ENCODE results near the gene ADAT1.
A peak's percentile ranks its signal among the peaks of the same experiment; 100 is the strongest.
"Not testable (repeated sequence)": the region's sequence is repeated elsewhere in the genome, so short reads cannot be mapped to it uniquely, and the experiment has no call there.

ADAT1 gene

DNA sequence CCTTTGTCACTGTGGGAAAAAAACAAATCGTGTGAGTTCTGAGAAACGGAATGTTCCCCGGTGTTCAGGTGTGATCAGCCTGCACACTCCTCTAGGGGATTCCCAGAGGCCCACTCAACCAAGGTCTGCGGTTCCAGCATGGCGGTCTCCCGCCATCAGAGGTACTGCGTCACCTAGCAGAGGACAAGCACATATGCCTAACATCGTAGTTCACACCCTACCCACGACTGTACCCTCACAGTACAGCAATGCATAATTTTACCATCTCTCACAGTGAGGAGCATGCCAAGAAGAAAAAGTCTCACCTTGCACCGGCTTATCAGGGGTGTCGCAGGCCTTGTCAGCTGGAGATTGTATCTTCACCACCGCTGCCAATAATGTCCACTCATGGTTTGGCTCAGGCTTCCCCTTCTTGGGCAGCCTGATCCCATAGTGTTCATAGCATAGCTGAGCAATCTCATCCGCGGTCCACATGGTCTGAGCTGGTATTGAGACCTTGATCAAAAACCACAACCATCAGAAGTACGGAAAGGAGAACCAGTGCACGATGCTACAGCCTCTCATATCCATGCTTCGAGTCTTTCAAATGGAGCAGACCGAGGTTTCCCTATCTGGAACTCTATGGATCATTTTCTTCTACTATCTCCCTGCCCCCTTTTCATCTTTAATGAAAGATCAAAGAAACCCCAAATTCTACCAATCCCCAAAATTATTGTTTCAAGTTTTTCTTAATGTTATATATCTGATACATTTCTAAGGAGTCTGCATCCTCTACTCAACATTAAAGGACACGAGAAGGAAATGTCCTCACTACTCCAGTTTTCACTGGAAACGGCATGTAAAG, 2.5 kb downstream of the ADAT1 start:
- DNase-seq, result no peak

DNA sequence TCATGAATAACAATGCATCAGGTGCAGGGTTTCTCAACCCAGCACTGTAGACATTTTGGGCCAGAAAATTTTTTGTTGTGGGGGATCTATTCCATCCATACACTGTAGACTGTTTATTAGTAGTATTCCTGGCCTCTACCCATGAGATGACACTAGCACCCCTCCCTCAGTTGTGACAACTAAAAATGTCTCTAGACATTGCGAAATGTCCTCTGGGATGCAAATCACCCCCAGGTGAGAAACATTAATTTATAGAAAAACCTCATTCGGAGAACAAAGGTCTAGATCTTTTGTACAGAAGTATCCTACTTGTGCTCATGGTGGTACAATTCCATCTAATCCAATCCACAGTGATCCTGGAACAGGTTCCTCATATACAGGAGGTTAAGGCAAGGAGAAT, 4.3 kb downstream of the ADAT1 start:
- no peak for DNase-seq

DNA sequence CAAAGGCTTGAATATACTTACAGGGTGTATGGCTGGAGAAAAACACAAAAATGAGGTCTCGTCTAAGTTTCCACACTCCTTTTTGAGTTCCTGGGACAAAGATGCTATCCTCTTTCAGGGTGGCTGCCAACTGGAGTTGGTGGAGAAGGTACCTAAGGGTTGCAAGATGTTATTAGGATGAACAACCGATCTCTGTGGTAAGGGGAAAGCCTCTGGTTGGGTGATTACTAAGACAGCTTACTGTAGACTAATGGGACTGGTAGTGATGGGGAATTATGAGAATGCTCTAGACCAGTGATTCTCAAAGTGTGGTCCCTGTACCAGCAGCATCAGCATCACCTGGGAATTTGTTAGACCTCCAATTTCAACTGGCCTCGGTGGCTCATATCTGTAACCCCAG, 6.0 kb downstream of the ADAT1 start:
- no peak for DNase-seq

DNA sequence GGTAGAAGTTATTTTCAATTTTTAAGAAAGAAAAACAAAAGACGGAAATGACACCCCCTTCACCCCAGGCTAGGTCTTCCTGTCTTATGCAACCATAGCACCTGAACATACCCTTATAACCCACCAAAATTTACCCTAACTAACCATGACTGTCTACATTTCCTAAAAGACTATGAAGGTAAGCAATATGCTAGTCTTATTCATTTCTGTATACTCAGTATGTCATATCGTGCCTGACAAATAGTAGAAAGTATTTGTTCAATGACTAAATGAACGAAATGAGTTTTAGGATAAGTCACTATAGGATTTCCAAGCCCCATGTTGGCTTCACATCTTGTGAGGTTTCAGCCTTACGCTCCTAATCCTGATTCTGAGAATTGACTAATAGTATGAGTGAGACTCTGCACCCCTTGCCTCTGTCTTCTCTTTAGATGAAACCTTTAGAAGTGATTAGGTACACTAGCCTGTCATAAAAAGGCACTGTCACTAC, 6.5 kb downstream of the ADAT1 start:
- DNase-seq, result no peak

DNA sequence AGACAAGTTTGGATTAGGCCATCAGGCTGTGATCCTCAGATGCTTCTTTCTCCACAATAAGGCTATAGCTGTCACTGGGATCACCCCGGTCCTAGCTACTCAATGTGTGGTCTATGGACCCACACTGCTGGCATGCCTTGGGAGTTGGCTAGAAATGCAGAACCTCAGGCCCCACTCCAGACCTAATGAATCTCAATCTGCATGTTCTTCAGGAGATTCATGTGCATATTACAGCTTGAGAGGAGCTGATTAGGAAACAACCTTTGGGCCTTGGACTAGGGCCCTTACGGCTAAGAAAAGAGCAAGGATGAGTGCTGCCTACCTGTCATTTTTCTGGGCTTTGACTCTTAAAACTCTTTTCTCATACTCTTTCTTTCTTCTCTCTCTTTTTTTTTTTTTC, 7.5 kb downstream of the ADAT1 start:
- DNase-seq, result no peak

DNA sequence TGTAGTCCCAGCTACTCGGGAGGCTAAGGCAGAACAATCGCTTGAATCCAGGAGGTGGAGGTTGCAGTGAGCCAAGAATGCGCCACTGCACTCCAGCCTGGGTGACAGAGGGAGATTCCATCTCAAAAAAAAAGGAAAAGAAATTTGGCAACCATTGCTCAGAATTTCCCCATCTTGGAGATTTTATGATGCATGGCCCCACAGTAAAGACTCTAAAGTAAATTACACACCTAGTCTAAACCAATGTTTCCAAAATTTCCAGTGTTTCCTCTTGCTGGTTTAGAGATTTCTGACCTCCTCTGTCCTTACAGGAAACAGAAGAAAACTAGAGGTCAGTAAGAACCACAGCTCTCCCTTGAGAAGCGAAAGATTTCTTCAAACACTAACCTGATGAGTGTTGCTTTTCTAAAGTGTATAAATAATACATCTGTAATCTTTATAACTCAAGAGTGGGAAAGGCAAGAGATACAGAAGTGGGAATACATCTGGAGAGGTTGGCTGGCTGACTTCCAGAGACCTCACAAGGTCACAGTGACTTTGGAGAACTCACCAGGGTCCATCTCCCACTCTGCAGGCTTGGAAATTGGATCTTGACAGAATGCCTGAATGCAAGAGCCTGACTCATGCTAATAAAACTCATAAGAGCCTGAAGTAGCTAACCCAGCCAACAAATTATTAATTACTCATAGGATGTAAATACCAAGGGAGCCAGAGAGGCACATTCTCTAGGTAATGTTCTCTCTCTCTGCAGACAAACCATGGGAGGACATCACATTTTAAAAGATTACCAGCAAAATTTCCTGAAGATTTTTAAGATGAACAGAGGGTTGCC, 8.8 kb downstream of the ADAT1 start:
- DNase-seq, result no peak

DNA sequence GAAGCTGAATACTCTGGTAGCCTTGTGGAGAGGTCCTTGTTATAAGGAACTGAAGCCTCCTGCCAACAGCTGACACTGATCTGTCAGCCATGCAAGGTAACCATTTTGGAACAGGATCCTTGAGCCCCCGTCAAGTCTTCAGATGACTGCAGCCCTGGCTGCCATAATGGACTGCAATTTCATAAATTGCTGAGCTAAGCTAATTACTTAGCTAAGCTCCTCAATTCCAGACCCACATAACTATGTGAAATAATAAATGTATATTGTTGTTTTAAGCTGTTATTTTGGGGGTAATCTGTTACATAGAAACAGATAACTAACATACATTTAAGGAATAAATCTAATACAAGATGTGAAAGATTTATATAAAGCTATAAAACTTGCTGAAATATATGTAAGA, 16.6 kb downstream of the ADAT1 start:
- no peak for DNase-seq

DNA sequence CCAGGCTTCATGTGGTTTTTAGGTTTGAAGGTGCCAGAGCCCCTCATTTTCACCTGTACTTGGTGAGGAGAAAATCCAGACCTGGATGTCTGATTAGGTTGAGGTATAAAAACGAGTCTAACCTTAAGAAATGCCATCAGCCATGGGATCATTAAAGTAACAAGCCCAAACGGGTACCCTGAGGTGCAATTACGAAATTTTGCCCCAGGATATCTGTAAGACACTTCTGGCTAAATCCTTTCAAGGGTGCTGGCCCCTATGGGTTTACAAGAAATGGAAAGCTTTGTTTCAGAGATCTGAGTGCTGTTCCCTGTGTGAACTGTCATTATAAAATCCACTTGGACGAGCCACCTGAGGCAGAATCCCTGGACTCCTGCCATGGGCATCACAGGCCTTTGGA, 19.8 kb downstream of the ADAT1 start:
- no peak for DNase-seq

DNA sequence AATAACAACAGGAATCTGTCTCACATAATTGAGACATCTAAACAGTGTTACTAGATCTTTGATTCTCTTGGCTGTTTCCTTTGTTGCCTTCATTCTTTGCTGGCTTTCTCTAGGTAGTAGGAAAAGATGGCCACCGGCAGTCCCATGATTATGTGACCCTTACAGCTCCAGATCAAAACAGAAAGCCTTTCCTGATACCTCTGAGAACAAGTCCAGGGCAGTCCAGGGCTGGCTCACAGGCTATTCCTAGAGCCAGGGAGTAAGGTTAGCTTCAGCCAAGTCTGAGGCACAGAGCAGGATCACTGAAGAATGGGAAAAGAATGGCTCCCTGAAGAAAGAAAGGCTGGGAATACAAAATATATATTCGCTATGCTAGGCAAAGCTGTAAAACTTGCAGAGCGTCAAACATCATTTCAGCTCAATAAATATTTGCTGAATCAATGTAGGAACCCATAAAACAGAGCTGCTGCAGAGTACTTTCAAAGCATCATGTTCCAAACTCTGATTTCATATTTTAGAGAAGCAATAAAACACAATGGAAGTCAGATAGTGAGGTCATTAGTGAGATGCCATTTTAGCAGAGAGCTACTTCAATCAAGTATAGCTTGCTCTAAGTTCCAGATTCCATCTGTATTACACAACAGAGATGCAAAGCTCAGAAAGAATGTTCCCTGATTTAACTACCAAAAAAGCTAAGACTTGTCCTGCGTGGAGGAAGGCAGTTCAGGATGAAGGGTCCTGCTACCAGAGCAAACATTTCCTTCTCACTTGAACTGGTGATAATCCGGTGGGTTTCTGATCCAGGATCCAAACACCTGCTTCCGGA, 23.4 kb downstream of the ADAT1 start:
- DNase-seq, result no peak

DNA sequence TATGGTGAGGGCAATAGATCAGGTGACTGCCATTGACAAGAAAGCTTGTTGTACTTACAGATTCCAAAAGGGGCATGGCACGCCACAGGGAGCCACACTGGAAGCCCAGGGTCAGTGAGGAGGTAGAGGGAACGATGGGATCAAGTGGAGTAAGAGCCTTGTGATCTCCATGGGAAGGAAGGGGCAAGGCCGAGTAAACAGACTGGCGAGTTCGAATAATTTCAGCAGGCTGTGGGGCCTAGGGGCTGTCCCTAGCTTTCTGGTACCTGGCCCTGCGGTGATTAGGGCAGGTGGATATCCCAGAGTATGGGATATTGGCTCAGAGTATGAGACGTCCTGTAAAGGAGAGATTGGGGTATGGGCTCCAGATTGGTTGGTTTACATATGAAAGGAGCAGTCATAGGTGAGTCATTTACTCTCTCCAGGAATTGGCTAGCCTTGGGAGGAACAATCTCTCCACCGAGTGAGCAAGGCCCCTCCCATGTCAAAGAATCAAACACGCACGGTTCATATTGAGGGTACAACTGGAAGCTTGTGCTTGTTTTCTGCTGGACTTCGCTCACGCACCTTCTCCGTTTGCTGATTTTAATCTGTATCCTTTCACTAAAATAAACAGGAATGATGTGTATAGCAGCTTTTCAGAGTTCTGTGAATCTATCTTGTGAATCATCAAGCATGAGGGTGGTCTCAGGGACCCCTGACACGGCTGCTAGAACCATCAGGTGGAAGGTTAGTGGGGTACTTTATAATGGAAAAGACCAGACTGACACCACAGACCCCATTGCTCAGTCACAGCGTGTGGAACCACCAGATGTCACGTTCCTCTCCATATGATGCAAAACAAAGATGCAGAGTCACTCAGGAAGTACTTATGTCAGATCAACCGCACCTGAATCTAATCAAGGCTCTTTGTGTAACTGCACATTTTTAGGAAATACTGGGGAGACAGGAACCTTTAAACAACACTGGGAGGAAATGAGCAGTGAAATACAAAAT, 29.0 kb downstream of the ADAT1 start:
- DNase-seq, result no peak

DNA sequence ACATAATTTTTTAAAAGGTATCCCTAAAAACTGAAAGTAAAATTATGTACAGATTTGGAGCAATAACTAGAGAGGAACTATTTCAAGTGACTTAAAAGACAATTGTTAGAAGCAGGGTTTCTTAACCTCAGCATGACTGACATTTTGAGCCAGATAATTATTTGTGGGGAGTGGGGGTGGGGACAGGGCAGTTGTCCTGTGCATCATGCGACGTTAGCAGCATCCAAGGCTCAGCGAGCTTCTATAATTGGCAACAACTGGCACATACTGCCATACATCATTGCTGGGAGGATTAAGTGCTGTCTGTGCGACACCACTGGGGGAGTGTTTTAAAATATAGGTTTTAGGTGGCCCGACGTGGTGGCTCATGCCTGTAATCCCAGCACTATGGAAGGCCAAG, 29.8 kb downstream of the ADAT1 start:
- no peak for DNase-seq

DNA sequence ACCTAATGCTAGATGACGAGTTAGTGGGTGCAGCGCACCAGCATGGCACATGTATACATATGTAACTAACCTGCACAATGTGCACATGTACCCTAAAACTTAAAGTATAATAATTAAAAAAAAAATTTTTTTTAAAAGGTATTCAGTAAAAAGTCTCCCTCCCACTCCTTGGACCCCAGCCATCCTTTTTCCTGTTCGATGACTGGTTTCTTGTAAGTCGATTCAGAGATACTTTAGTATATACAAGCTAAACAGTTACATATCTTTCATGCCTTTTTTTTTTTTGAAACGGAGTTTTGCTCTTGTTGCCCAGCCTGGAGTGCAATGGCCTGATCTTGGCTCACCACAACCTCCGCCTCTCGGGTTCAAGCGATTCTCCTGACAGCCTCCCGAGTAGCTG, 31.2 kb downstream of the ADAT1 start:
- not testable (repeated sequence) for DNase-seq

DNA sequence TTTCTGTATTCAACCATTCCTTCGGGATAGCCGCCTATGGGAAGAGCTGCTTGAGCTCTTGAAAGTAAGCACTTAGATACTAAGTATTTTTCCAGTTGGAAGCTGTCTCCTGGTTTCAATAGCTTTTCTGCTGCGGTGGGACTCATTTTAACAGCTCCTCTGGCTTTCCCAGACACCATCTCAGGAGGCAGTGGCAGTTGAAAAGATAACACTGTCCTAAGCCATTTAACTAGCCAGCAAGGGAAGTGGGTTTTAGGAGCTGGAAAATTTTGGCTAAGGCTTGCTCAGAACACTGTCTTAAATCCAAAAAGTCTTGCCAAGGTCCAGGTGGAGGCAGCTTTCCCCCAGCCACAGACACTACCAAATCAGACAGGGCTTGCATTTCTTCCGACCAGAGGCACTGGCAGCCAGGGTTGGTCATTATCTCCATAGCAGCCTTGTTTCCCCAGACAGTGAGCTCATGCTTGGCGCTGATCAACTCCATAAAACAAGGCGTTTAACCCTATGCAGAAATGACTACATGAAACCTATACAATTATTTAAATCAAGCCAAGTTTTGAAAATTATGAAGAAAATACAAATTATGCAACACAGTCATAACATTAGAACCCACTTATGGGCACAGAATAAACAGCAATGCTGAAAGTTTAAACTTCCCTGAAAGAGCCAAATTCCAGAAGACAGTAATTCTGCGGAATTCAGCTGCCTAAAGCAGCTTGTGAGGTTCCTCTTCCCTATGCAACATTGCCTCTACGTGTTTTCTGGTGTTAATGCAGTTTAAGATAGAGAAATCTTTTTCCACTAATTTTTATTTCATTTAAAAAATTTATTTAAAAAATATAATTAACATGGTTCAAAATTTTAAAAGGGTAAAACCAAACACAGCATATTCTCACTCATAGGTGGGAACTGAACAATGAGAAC, 31.9 kb downstream of the ADAT1 start:
- peak in 11 of 14 donors; percentile 8 to 54 (median 28) for DNase-seq

DNA sequence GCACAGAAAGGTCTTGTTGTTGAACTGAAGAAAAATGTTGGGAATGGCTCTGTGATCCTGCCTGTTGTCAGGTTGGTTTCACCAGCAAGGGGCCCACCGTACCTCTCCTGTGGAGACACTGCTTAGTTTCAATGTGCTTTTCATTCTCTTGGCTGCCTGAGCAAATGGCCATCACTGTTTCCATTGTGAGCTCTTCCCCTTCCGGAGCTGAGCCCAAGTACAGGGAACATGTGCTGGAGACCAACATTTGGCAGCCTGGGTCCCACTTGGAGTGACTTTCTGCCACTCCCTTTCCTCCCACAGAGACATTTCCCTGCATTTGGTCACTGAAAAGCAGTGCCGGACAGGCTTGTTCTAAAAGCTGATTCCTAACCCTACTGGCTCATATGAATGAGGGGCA, 33.8 kb downstream of the ADAT1 start:
- peak in 7 of 14 donors; percentile 10 to 64 (median 34) for DNase-seq

DNA sequence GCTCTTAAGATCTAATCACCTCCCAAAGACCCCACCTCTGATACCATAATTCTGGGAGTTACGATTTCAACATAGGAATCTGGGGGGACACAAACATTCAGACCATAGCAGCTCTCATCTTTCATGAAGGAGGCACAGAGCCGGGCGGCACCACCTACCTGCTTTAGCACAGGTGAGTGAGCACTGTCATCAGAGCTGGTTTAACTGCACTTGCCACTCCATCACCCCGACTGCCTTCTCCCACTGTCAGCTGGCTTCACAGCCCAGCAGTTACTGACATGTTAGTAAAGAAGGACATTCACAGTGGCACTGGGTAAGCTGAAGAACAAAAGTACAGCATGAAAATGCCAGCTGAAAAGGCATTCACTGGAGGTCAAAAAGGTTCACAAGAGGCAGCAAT, 34.4 kb downstream of the ADAT1 start:
- no peak for DNase-seq

DNA sequence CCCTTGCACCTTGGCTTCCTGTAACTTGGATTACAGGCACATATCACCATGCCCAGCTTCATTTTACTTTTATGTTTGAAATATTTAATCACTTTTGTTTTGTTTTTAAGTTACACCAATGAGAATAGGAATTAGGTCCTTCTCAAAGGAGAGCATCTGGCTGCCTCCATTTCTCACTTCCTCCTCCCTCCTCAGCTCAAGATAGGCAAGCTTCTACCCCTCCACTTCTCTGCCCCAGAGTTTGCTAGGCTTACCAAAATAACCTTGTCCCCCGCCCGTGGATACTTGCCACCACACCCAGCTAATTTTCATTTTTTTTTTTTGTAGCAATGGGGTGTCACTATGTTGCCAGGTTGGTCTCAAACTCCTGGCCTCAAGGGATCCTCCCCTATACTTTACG, 39.0 kb downstream of the ADAT1 start:
- no peak for DNase-seq

DNA sequence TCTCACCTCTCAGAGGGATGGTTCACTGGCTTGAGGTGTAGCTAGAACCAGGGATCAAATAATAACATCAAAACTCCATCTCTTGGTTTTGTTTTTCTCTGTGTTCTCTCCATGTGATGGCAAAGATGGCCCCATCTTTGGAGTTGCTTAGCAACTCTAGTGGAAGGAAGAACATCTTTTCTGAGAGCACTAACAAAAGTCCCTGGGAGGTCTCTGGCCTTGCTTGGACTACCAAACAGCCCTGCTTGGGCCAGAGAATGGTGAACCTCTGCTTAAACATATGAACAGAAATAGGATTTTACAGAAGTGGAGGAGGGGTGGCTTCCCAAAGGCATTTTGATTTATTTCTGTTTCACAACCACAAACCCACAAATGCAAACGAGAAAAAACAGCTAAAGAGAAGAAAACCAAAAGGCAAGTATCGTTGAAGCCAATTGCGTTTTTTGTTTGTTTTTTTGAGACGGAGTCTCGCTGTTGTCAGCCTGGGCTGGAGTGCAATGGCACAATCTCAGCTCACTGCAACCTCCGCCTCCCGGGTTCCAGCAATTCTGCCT, 43.7 kb downstream of the ADAT1 start:
- peak in 1 of 14 donors; percentile 21 for DNase-seq

DNA sequence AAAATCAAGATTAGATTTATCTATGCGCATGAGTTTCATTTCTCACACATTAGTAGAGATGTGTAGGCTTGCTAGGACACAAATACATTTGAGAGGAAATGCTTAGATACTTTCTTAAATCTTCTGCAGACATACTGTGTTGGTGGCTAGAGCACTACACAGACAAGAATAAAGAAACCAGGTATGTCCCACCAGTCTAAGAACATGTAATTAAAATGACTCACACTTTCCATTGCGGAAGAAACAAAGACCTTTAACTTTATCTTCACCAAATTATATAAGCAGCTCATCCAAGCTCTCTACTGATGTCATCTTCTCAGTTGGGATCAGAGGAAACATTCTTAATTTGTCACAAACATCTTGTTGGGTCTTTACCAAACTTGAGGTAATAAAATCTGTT, 44.4 kb downstream of the ADAT1 start:
- no peak for DNase-seq

DNA sequence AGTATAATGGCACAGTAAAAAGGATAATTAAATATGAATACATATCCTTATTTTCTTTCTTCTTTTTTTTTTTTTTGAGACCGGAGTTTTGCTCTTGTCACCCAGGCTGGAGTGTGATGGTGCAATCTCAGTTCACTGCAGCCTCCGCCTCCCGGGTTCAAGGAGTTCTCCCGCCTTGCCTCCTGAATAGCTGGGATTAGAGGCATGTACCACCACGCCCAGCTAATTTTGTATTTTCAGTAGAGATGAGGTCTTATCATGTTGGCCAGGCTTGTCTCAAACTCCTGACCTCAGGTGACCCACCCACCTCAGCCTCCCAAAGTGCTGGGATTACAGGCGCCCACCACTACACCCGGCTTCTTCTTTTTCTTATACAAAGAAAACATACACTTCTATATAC, 44.9 kb downstream of the ADAT1 start:
- DNase-seq, result no peak

DNA sequence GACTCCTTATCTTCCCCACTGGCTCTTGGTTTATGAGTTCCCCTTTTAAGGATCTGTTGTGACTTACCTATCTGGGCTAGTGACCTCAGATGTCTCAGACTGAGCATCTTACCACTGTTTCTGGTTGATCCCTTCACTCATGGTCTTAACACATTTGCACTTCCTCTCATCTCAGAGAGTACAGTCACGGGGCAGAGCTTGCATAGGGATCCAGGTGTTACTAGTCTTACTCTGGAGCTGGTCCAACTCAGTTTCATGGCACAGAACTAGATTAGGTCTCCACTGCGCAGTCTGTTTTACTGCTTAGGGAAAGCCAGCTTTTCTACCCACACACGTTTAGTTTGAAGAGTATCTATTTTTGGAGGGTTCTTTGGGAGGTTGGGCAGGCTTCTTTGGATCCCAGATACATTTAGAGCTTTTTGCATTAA, 46.7 kb downstream of the ADAT1 start:
- DNase-seq, result no peak

Data from C1 segment of cervical spinal cord (tissue), 14 donors.